GM19395 (cell line): ENCODE data around the gene RHAG.

ENCODE experiments used
- ATAC-seq: cut with Tn5 transposase; IDR thresholded peaks from one replicate; pipeline ENCODE4 v1.9.1; 2021; ENCODE audit warnings: mild to moderate bottlenecking, moderate library complexity; ENCODE audit not compliant: unreplicated experiment

Gene RHAG

DNA sequence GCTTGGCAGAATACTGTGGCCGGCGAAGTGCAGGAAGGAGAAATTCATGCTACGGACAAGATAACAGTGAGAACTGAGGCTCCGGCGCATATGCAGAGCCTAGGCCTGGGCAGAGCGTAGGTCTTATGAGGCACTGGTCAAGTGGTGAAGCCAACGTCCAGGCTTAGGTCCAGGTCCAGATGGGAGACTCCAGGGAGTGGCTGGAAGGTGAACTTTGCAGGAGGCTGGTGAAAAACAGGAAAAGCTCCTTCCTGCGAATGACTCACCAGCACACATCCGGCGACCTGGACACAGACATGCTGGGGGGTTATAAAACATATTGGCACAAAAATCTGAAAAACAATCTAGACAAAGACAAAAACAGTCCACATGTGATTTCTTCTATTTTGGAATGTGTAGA, 70.8 kb downstream of the RHAG start:
- ATAC-seq = no peak

DNA sequence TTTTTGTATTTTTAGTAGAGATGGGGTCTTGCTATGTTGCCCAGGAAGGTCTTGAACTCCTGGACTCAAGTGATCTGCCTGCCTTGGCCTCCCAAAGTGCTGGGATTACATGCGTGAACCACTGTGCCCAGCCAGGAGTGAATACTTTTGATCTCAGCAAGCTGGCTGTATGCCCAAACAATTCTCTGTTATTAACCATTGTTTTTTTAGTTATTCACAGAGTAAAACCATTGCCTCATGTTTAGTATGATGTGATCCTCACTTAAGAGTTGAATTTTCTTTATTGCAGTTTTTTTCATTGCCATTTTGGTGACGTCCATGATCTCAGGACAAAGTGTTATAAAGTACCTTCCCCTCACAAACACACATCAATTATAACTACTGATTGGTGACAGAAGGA, 71.4 kb downstream of the RHAG start:
- no peak for ATAC-seq

DNA sequence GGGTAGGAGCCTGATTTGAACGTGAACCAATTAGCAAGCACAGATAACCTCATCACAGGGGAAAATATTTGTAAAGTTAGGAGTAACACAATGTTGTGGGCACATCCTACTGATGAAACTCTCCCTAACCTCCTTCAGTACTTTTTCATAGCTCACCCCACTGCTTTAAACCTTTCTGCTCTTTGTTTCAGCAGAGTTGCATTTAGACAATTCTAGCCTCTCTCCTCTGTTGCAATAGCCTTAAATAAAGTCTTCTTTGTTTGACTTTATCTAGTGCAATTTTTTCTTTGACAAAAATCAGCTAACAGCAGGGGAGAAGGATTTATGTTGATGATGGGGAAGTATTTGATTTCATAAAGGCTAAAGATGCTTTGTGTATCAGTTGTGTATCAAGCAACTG, 72.1 kb downstream of the RHAG start:
- no peak for ATAC-seq

DNA sequence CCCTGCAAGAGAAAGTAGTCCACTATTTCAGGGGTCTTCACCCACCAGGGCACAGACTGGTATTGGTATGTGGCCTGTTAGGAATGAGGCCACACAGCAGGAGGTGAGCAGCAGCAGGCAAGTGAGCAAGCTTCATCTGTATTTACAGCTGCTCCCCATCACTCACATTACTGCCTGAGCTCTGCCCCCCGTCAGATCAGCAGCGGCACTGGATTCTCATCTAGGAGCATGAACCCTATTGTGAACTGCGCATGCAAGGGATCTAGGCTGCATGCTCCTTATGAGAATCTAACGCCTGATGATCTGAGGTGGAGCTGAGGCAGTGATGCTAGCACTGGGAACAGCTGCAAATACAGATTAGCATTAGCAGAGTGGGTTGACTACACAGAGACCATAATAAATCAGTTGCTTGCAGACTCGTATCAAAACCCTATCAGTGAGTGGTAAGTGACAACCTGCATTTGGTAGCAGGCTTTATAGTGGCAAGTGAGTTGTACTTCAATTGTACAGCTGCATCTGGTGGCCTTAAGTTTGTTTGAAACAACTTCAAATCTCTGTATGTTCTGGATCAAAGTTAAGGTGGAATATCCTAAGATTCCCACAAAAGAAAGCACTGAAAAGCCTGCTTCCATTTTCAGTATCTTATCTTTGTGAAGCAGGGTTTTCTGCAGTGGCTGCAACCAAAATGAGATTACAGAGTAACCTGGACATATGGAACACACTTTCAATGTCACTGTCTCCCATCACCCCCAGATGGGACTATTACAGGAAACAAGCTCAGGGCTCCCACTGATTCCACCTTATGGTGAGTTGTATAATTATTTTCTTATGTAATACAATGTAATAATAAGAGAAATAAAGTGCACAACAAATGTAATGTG, 73.4 kb downstream of the RHAG start:
- ATAC-seq = no peak

DNA sequence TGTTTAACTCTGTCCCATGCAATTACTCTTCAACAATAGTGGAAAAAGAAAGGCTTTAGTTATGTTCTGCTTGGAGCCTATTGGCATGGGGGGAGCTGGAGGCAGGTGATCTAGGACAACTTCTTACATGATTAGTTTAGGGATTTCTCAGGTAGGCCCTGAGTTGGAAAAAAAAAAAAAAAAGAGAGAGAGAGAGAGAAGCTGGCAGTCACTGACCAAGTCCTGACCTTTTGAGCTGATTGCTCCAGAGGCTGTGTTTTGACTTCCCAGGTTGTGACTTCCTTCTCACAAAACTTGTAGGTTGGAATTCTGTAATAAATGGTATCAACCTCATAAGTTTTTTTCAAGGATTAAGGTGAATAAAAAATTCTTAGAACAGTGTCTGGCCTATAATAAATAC, 78.4 kb downstream of the RHAG start:
- ATAC-seq = no peak

DNA sequence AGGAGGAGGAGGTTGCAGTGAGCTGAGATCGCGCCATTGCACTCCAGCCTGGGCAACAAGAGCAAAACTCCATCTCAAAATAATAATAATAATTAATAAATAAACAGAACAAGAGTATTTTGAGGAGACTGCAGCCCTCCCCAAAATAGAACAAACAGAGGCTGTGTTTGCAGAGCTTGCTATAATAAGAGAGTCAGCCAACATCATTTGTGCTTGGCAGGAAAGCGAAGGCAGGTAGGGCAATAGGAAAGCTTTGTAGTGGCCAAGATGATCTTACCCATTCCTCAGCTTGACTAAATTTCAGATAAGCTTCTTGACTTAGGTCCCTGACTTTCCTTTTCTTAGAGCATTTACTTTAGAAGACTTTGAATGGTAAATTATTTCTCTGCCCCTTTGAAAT, 79.5 kb downstream of the RHAG start:
- ATAC-seq = no peak

DNA sequence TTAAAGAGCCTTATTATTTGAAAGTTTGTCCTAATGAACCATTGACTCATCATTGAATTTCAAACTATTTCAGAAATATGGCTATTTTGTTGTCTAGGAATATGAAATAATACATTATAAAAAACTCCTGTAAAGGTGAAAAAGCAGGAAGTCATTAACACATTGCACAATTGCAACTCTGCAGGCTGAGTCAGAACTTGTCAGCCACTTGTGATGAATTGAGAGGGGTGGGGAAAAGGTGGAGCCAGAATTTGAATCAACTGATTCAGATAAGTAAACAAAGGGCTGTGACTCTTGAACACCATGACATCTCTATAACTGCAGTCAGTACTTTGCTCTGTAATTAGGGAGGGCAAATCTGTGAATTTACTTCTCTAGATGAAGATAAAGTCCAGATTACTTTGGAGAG, 80.2 kb downstream of the RHAG start:
- ATAC-seq = no peak

DNA sequence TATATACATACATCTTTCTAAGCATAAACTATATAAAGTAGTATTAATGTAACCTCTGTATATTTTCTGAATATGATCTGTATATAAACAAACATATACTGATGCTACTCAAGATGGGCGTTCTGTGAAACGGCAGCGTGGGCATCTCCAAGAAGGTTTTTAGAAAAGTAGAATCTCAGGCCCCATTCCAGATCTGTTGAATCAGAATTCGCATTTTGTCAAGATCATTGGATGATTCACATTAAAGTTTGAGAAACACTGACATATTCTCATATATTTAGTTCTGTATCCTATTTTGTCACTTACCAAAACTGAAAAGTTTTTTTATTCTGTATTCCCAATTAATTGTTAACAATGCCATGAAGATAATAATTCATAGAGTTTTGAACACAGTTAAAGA, 80.7 kb downstream of the RHAG start:
- no peak for ATAC-seq
